ENCODE data around the gene LRRTM1.

DNA sequence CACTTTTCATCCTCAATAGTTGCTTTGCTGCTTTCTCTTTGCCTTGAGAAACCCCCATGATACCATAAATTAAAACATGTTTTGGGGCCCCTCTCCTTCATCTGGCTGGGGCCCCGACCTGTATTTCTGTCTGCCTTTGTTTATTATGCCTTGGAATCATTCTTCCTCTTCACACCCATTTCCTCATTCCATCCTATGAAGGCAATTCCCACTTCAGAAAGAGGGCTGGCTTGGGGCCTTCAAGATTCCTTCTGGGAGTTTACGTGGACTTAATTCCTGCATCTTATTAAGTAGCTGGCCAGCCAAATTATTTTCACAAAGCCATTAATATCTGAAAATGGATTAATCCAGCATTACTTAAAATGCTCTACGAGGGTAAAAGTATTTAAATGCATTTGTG lies 6.8 kb upstream of the LRRTM1 start:
- TF ChIP-seq, protein P1, sequence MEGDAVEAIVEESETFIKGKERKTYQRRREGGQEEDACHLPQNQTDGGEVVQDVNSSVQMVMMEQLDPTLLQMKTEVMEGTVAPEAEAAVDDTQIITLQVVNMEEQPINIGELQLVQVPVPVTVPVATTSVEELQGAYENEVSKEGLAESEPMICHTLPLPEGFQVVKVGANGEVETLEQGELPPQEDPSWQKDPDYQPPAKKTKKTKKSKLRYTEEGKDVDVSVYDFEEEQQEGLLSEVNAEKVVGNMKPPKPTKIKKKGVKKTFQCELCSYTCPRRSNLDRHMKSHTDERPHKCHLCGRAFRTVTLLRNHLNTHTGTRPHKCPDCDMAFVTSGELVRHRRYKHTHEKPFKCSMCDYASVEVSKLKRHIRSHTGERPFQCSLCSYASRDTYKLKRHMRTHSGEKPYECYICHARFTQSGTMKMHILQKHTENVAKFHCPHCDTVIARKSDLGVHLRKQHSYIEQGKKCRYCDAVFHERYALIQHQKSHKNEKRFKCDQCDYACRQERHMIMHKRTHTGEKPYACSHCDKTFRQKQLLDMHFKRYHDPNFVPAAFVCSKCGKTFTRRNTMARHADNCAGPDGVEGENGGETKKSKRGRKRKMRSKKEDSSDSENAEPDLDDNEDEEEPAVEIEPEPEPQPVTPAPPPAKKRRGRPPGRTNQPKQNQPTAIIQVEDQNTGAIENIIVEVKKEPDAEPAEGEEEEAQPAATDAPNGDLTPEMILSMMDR (IDR thresholded peaks at IDR 0.05), result no peak
- no peak for TF ChIP-seq POLR2AphosphoS5 (IDR thresholded peaks at IDR 0.05; ENCODE audit: insufficient read depth in 1 of 2, low read depth in 1 of 2)

Measured in vagina (tissue), 2 donors.